OCI-LY7 (cell line): Measurements from ENCODE around the gene KCNE2. TPM values are rescaled to one million over a fixed set of nuclear protein-coding genes. Genes with fewer than 3 reads are reported as not detected.
"Not testable (repeated sequence)": the region's sequence is repeated elsewhere in the genome, so short reads cannot be mapped to it uniquely, and the experiment has no call there.

ENCODE experiments used
- BruUV-seq: library from RNA; stranded (reverse); fragments of 400-500 nt; replicated peaks from 2 replicates; lab custom pipeline; 2021; lab: Mats Ljungman, UMichigan
- CTCF ChIA-PET: fragments of 300-600 bp; sonication (Branson Sonifier 250); formaldehyde crosslinking; loops from one replicate; lab custom pipeline; 2022; ENCODE audit warnings: antibody characterized with exemption; ENCODE audit not compliant: unreplicated experiment; lab: Charles Lee
- POLR2A ChIA-PET: fragments of 300-600 bp; sonication (Branson Sonifier 250); formaldehyde crosslinking; loops from one replicate; lab custom pipeline; 2022; ENCODE audit warnings: antibody characterized with exemption; lab: Charles Lee
- DNase-seq: peaks from one replicate; pipeline ENCODE4 v3.0.0-alpha.2; 2015; ENCODE audit warnings: low spot score
- H2AFZ ChIP-seq: fragments of 200-600 bp; sonication (generic), shearing (Covaris generic); 2 replicates; pipeline ENCODE4 v1.6.1; 2014; ENCODE audit warnings: mild to moderate bottlenecking, antibody characterized with exemption, low read length, moderate library complexity
- H3K27ac ChIP-seq: fragments of 200-600 bp; sonication (generic); 2 replicates; pipeline ENCODE4 v1.5.1; 2014; ENCODE audit warnings: mixed run types, low read depth, mild to moderate bottlenecking, moderate library complexity, low read length, inconsistent platforms; ENCODE audit not compliant: poor library complexity, severe bottlenecking
- H3K36me3 ChIP-seq: fragments of 200-600 bp; sonication (generic); 2 replicates; pipeline ENCODE4 v1.6.1; 2014; ENCODE audit warnings: mild to moderate bottlenecking, antibody characterized with exemption, low read length, moderate library complexity, mixed read lengths; ENCODE audit not compliant: insufficient read depth
- H3K4me1 ChIP-seq: fragments of 200-600 bp; sonication (generic); 2 replicates; pipeline ENCODE4 v1.5.1; 2014; ENCODE audit warnings: mild to moderate bottlenecking, low read length; ENCODE audit not compliant: insufficient read depth, poor library complexity, severe bottlenecking
- H3K4me2 ChIP-seq: fragments of 200-600 bp; sonication (generic); 2 replicates; pipeline ENCODE4 v1.6.1; 2014; ENCODE audit warnings: mild to moderate bottlenecking, low read length
- H3K4me3 ChIP-seq: fragments of 200-600 bp; sonication (generic); 2 replicates; pipeline ENCODE4 v1.5.1; 2014; ENCODE audit warnings: mild to moderate bottlenecking, low read depth, low read length; ENCODE audit not compliant: poor library complexity, severe bottlenecking
- H3K79me2 ChIP-seq: fragments of 200-600 bp; sonication (generic); 2 replicates; pipeline ENCODE4 v1.6.1; 2016; ENCODE audit warnings: low read depth, mild to moderate bottlenecking, low read length, moderate library complexity, mixed read lengths; ENCODE audit not compliant: insufficient read depth
- H3K9me2 ChIP-seq: fragments of 200-600 bp; sonication (generic); 2 replicates; pipeline ENCODE4 v1.6.1; 2016; ENCODE audit warnings: mild to moderate bottlenecking, low read length, mixed read lengths; ENCODE audit not compliant: insufficient read depth
- H3K9me3 ChIP-seq: fragments of 200-600 bp; sonication (generic); 2 replicates; pipeline ENCODE4 v1.6.1; 2014; ENCODE audit warnings: mild to moderate bottlenecking, mixed run types, low read length, mixed read lengths
- H4K20me1 ChIP-seq: fragments of 200-600 bp; sonication (generic); 2 replicates; pipeline ENCODE4 v1.6.1; 2014; ENCODE audit warnings: mild to moderate bottlenecking, antibody characterized with exemption, low read length, moderate library complexity, mixed read lengths; ENCODE audit not compliant: insufficient read depth
- intact Hi-C: fragments of 100-400 bp; cut with micrococcal nuclease; formaldehyde crosslinking; loops from one replicate; pipeline ENCODE4 v1.10.0; 2022; ENCODE audit not compliant: unreplicated experiment
- total RNA-seq, 2 experiments: library from RNA; depleted of rRNA in 1 of 2; stranded (reverse); fragments of >200 nt in 1 of 2; shearing (Covaris generic) in 1 of 2; gene quantifications; 2 replicates each; pipeline ENCODE4 v1.2.3, GENCODE V29; 2014 to 2022

KCNE2 gene
- total RNA-seq, 2 experiments from 2014 or later = not detected

DNA sequence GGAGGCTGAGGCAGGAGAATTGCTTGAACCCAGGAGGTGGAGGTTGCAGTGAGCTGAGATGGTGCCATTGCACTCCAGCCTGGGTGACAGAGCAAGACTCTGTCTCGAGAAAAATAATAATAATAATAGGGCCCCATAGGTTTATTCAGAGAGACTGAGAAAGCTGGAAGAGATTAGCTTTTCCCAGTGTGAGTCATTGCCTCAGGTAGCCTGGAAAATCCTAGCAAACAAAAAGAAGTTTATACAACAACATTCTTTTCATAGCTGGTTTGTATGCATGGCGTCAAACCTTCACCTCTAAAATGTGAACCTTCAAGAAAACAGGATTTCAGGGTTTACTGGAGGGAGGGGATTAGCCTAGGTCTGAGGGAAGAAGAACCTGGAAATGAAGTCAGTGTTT is 19.3 kb downstream of the KCNE2 start:
- DNase-seq, H3K36me3 ChIP-seq, H3K4me2 ChIP-seq, H2AFZ ChIP-seq, BruUV-seq, H3K9me3 ChIP-seq, H3K4me3 ChIP-seq, H3K4me1 ChIP-seq, POLR2A ChIA-PET, H3K79me2 ChIP-seq, H3K27ac ChIP-seq, CTCF ChIA-PET, intact Hi-C loops, H3K9me2 ChIP-seq, H4K20me1 ChIP-seq: not testable (repeated sequence)

DNA sequence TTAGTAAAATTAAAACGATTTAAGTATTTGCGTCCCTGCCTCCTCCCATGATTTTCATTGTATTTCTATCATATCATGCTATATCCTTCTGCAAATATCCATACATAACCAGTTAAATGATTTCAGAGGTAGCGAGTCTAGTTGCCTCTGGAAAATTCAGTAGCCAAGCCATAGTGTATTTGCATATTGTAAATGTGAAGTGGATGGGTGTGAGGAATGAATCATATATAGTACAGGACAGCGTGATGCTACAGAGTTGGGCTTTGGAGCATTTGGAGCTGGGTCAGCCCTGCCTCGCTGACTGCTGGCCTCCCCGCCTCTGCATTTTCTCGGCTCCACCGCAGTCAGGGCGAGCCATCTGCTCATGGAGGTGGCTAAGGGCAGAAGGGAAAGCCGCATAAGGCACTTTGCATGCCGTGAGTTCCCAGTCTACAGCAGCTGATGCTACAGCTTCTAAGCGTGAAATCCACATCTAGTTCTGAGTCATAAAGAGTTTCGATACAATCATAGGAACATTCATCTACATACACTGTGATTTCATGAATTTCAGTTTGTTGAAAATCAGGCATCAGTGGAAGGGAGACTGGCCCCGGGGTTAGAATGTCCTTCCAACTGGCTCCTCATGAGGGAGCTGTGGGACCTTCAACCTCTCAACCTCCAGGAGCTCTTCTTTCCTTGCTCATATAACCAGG is 20.1 kb downstream of the KCNE2 start:
- H3K4me3 ChIP-seq, H3K79me2 ChIP-seq, H3K4me1 ChIP-seq, H3K4me2 ChIP-seq, H4K20me1 ChIP-seq, H3K9me3 ChIP-seq, BruUV-seq, DNase-seq, H3K36me3 ChIP-seq, POLR2A ChIA-PET, H2AFZ ChIP-seq, CTCF ChIA-PET, H3K9me2 ChIP-seq, H3K27ac ChIP-seq, intact Hi-C loops: not testable (repeated sequence)

GRCh38 chr21:34400522-34400921 is 36.7 kb downstream of the KCNE2 start:
- H3K27ac ChIP-seq, H3K4me1 ChIP-seq, H4K20me1 ChIP-seq, H3K9me3 ChIP-seq, intact Hi-C loops, BruUV-seq, H3K4me2 ChIP-seq, H3K4me3 ChIP-seq, POLR2A ChIA-PET, H2AFZ ChIP-seq, H3K9me2 ChIP-seq, H3K79me2 ChIP-seq, CTCF ChIA-PET, H3K36me3 ChIP-seq, DNase-seq: not testable (repeated sequence)

DNA sequence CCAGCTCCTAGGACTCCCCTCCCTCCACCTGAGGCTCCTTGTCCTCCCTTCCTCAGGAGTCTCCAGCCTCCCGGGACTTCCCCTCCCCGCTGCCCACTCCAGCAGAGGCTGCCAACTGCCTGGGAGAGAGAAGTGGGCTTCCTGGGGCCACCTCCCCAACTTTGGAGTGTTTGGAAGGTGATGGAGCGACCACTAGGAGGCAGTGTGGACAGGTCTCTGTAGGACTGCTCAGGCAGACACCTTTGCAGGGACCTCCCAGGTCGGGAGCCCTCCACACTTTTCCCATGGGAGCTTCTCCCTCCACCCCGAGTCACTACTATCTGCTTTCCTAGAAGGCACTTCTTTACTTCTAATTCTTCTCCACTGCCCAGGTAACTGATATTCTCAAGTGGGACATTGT is 40.9 kb downstream of the KCNE2 start:
- BruUV-seq, H3K27ac ChIP-seq, H3K79me2 ChIP-seq, H2AFZ ChIP-seq, POLR2A ChIA-PET, intact Hi-C loops, H3K9me2 ChIP-seq, DNase-seq, H3K36me3 ChIP-seq, H4K20me1 ChIP-seq, H3K4me2 ChIP-seq, H3K4me3 ChIP-seq, CTCF ChIA-PET, H3K9me3 ChIP-seq, H3K4me1 ChIP-seq: not testable (repeated sequence)

- H3K36me3 ChIP-seq, H3K4me2 ChIP-seq, DNase-seq, BruUV-seq, intact Hi-C loops, H3K4me1 ChIP-seq, H4K20me1 ChIP-seq, H3K9me2 ChIP-seq, H3K4me3 ChIP-seq, CTCF ChIA-PET, H2AFZ ChIP-seq, H3K9me3 ChIP-seq, H3K79me2 ChIP-seq, POLR2A ChIA-PET, H3K27ac ChIP-seq: not testable (repeated sequence)
Observed at GRCh38 chr21:34405686-34406085, 41.9 kb downstream of the KCNE2 start.

DNA sequence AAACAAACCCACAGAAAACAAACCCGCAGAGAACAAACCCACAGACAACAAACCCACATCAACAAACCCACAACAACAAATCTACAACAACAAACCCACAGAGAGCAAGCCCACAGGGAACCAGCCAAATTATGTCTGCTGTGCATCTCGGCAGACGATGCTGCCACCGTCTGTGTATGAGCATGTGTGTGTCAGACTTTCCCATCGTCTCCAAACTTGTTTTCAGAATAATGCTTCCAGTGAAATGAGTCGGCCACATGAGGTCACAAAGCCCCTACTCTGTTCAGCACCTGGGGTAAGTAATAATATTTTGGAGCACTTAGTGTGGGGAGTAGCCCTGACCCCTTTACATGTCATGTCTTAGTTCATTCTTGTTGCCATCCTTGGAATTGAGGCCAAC is 42.3 kb downstream of the KCNE2 start:
- H3K27ac ChIP-seq, H3K4me2 ChIP-seq, H3K4me3 ChIP-seq, H2AFZ ChIP-seq, intact Hi-C loops, H3K9me3 ChIP-seq, H4K20me1 ChIP-seq, BruUV-seq, H3K9me2 ChIP-seq, DNase-seq, CTCF ChIA-PET, POLR2A ChIA-PET, H3K4me1 ChIP-seq, H3K79me2 ChIP-seq, H3K36me3 ChIP-seq: not testable (repeated sequence)
